Body of pancreas (tissue), 4 donors: ENCODE data around the gene PKIB. TPM values are rescaled to one million over a fixed set of nuclear protein-coding genes. Genes with fewer than 3 reads are reported as not detected.

Source experiments
- ATAC-seq: fragments of 150-250 bp; one replicate; pipeline ENCODE4 v1.9.1; 2016
- DNase-seq, 4 donors: peaks; one replicate each; pipeline ENCODE4 v3.0.0-alpha.2; 2019
- H3K27ac ChIP-seq, 4 donors: fragments of 200-600 bp; sonication (generic); 1 replicate in 3 of 4; 2 replicates in 1 of 4; pipeline versions ENCODE4 v1.5.1 to v1.6.1; 2016 to 2019; ENCODE audit warnings: mild to moderate bottlenecking in 1 of 4, mixed read lengths in 1 of 4, moderate library complexity in 1 of 4
- H3K27me3 ChIP-seq, 2 donors: fragments of 200-600 bp; sonication (generic); one replicate each; pipeline ENCODE4 v1.6.0; 2016; ENCODE audit warnings: mild to moderate bottlenecking in 1 of 2
- H3K36me3 ChIP-seq, 2 donors: fragments of 200-600 bp; sonication (generic); replicated peaks in 1 of 2; 2 replicates each; pipeline ENCODE4 v1.5.1; 2016; ENCODE audit warnings: low read depth in 2 of 2; ENCODE audit not compliant: insufficient read depth in 1 of 2
- H3K4me1 ChIP-seq: fragments of 200-600 bp; sonication (generic); one replicate; pipeline ENCODE4 v1.6.0; 2016
- H3K4me3 ChIP-seq, 2 donors: fragments of 200-600 bp; sonication (generic); 1 replicate in 1 of 2; 2 replicates in 1 of 2; pipeline ENCODE4 v1.5.1; 2016 to 2019
- H3K9me3 ChIP-seq, 3 donors: fragments of 200-600 bp; sonication (generic); 1 replicate in 2 of 3; 2 replicates in 1 of 3; pipeline ENCODE4 v1.5.1; 2016
- CTCF ChIP-seq, 7 experiments: fragments of 450-650 bp in 4 of 7; fragments of 200-600 bp in 3 of 7; sonication (generic) in 3 of 7; IDR thresholded peaks; one replicate each; pipeline ENCODE4 v1.5.1; 2016 to 2019; ENCODE audit warnings: antibody characterized with exemption in 7 of 7
- POLR2A ChIP-seq, 3 donors: fragments of 450-650 bp; IDR thresholded peaks; one replicate each; pipeline ENCODE4 v1.6.1; 2016; ENCODE audit warnings: antibody characterized with exemption in 3 of 3, mild to moderate bottlenecking in 2 of 3
- WGBS, 2 donors: methylation state at CpG; one replicate each; pipeline ENCODE4 v1.1.5; 2017; 5-methylcytosine and 5-hydroxymethylcytosine counted together
- intact Hi-C: fragments of 100-400 bp; cut with DNase I; formaldehyde crosslinking; loops from one replicate; pipeline ENCODE4 v1.15.1; 2023
- small RNA-seq: library from RNA; depleted of rRNA; stranded (forward); fragments of <200 nt; gene quantifications from one replicate; pipeline ENCODE3, GENCODE V24; 2016
- total RNA-seq, 2 donors: library from RNA; depleted of rRNA; stranded (reverse); fragments of >200 nt; gene quantifications; one replicate each; pipeline ENCODE4 v1.1.0, GENCODE V29; 2016

PKIB gene
- total RNA-seq, 2 donors from 2014 or later: 13.0 TPM; not detected in 1

- intact Hi-C loops: no loop called here
- no peaks in the 10 kb centered on the region for H3K9me3 ChIP-seq
- TF ChIP-seq CTCF (IDR thresholded peaks at IDR 0.05): no peak
- TF ChIP-seq POLR2A (IDR thresholded peaks at IDR 0.05): no peak
- H3K27ac ChIP-seq: no peak overlapping the region
- no peak overlapping the region for H3K4me3 ChIP-seq
- ATAC-seq: no peak
- no peaks in the 10 kb centered on the region for H3K36me3 ChIP-seq
- DNase-seq: no peak
- no peaks in the 10 kb centered on the region for H3K27me3 ChIP-seq
- no peaks in the 10 kb centered on the region for H3K4me1 ChIP-seq
These were observed 150.1 kb downstream of the PKIB start for GRCh38 chr6:122760330-122760729.

GRCh38 chr6:122766256-122766655, 156.1 kb downstream of the PKIB start:
- TF ChIP-seq CTCF (IDR thresholded peaks at IDR 0.05) (no peak), POLR2A (IDR thresholded peaks at IDR 0.05) (no peak)
- Histone ChIP-seq H3K9me3 (no peaks in the 10 kb centered on the region), H3K36me3 (no peaks in the 10 kb centered on the region), H3K27ac (no peak overlapping the region), H3K4me1 (peaks cover 11% of the 10 kb centered on the region), H3K4me3 (no peak overlapping the region), H3K27me3 (no peaks in the 10 kb centered on the region)
- intact Hi-C loops: no loop called here
- DNase-seq: no peak
- no peak for ATAC-seq

GRCh38 chr6:122770835-122771601, 160.8 kb downstream of the PKIB start:
- Histone ChIP-seq H3K36me3 (no peaks in the 10 kb centered on the region), H3K27ac (no peak overlapping the region), H3K4me1 (peaks cover 21% of the 10 kb centered on the region), H3K4me3 (no peak overlapping the region), H3K9me3 (no peaks in the 10 kb centered on the region), H3K27me3 (no peaks in the 10 kb centered on the region)
- intact Hi-C loops: no loop called here
- DNase-seq: peak; percentile 28 to 69 (median 62)
- TF ChIP-seq CTCF (IDR thresholded peaks at IDR 0.05) (peak in 6 of 7 experiments; percentile 13 to 65 (median 48)), POLR2A (IDR thresholded peaks at IDR 0.05) (no peak)
- WGBS, 2 donors: 6 to 27% methylated on average over 1 of the region's 1 CpG
- peak; percentile 88 for ATAC-seq

- Histone ChIP-seq H3K36me3 (no peaks in the 10 kb centered on the region), H3K4me1 (peaks cover 21% of the 10 kb centered on the region), H3K27ac (no peak overlapping the region), H3K9me3 (no peaks in the 10 kb centered on the region), H3K4me3 (no peak overlapping the region), H3K27me3 (no peaks in the 10 kb centered on the region)
- ATAC-seq (no peak), DNase-seq (no peak)
- WGBS, 2 donors: 85 to 86% methylated on average over 3 of the region's 3 CpGs
- intact Hi-C loops: no loop called here
- no peak for TF ChIP-seq POLR2A (IDR thresholded peaks at IDR 0.05)
- no peak for TF ChIP-seq CTCF (IDR thresholded peaks at IDR 0.05)
These were observed 162.7 kb downstream of the PKIB start for GRCh38 chr6:122772724-122773415.

Small RNAs within 50 kb of the gene (small RNA-seq; reads per million reads assigned to genes)
- gene RN7SL564P: not detected

Other genes starting within 250 kb of the PKIB start
- gene HSF2, start 210.8 kb upstream of the PKIB start, total RNA-seq: 1 to 10 TPM; 3.3 to 7.8 TPM
- 10 to 100 TPM; 31.3 to 84.3 TPM for gene SERINC1, start 138.6 kb upstream of the PKIB start, total RNA-seq
- gene FABP7, start 169.3 kb downstream of the PKIB start, total RNA-seq: not detected
- gene SMPDL3A, start 178.9 kb downstream of the PKIB start, total RNA-seq: 10 to 100 TPM; 11.5 to 21.3 TPM